ENCODE measurements around the gene DPP8. TPM values are rescaled to one million over a fixed set of nuclear protein-coding genes. Genes with fewer than 3 reads are reported as not detected.

DPP8 gene
- polyA plus RNA-seq, result 114 and 122 TPM in 2 replicates

DNA sequence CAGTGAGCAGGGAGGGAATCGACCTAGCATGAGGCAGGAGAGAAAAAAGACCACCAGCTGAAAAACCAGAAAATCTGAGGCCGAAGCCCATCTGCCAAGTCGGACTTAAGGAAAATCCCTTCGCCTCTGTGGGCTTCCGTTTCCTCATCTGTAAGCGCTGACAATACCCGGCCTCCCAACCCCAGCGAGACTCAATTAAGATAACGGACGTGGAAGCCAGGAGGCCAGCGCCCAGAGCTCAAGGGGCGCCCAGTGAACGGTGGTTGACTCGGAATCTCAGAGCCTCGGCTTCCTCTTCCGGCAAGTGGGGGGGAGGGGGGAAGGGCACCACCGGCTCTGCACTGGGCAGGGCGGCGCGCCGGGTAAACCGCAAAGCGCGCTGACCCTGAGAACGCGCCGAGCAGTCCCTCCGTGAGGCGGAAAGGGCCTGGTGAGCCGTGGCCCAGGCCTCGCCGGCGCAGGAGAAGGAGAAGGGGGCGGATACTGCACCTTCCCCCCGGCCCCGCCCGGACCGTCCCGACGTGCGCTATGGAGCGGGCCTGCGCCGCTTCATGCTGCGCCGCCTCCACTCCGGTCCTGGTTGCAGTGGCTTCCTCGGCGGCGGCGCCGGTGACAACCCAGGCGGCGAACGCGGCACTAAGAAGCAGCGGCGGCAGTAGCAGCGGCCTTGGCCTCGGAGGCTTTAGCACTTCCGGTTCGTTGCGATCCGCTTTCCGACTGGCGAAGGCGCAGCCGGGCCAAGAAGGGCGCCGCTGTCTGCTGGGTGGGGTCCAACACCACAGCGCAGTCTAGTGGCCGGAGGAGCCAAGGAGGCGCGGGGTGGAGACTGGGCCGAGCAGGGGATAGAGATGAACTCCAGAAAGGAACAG lies at the start of gene DPP8:
TSS of gene DPP8 (minus strand) at position 693 of the 869 bp plus-strand sequence. CDS start 5,136 bp downstream, outside the sequence.

DNA sequence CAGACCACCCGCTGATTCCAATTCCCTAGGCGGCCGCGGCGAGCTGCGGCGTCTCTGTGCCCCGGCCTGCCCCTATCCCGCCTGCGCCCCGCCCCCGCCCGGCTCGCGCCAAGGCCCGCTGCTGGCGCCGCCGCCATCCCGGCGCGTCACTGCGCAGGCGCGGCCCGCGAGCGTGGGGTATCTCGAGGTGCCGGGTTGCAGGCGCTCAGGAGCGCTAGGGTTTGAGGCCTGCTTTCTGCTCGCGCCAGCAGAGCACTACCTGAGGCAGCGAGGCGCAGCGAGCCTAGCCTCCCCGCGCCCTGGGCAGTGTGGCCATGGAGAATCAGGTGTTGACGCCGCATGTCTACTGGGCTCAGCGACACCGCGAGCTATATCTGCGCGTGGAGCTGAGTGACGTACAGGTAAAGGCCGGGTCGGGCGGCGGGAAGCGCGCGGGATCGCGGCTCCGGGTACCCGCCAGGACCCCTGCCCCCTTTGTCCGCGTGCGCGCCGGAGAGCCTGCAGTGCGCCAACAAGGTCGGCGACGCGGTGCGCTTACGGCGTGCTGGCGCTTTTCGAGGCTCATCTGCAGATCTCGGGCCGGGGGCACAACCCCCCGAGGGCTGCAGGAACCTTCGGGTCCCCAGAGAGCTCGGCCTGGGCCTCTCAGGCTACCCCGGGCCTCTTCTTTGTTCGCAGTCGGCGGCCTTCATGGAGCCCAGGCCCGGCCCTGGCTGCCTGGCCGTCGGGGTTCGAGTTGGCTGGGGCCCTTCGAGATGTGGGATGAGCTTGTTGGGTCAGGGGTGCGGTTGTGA lies 13.0 kb upstream of the DPP8 start, which contains the start of gene HACD3:
TSS of gene HACD3 (plus strand) at position 146 of the 794 bp plus-strand sequence. CDS start at position 315, 169 bp downstream.

Other genes starting within 250 kb of the DPP8 start
- gene PARP16, start 230.8 kb downstream of the DPP8 start, polyA plus RNA-seq, result 1.7 TPM in 2 replicates
- not detected in 2 replicates for gene RNU5A-1, start 221.6 kb downstream of the DPP8 start, polyA plus RNA-seq
- not detected in 2 replicates for gene RNU5B-1, start 213.0 kb downstream of the DPP8 start, polyA plus RNA-seq
- not detected in 2 replicates for gene IGDCC3, start 139.7 kb downstream of the DPP8 start, polyA plus RNA-seq
- gene IGDCC4, start 94.7 kb downstream of the DPP8 start, polyA plus RNA-seq, result 1.2 and 1.6 TPM in 2 replicates
- 150 and 158 TPM in 2 replicates for gene HACD3, start 12.8 kb upstream of the DPP8 start, polyA plus RNA-seq
- gene INTS14, start 93.4 kb upstream of the DPP8 start, polyA plus RNA-seq, result 5.4 and 14.1 TPM in 2 replicates
- 1.7 and 3.8 TPM in 2 replicates for gene SLC24A1, start 104.2 kb upstream of the DPP8 start, polyA plus RNA-seq

Measured in Purkinje cell (primary cell).